ENCODE results near the gene ATRN.
A peak's percentile ranks its signal among the peaks of the same experiment; 100 is the strongest.

ATRN gene

DNA sequence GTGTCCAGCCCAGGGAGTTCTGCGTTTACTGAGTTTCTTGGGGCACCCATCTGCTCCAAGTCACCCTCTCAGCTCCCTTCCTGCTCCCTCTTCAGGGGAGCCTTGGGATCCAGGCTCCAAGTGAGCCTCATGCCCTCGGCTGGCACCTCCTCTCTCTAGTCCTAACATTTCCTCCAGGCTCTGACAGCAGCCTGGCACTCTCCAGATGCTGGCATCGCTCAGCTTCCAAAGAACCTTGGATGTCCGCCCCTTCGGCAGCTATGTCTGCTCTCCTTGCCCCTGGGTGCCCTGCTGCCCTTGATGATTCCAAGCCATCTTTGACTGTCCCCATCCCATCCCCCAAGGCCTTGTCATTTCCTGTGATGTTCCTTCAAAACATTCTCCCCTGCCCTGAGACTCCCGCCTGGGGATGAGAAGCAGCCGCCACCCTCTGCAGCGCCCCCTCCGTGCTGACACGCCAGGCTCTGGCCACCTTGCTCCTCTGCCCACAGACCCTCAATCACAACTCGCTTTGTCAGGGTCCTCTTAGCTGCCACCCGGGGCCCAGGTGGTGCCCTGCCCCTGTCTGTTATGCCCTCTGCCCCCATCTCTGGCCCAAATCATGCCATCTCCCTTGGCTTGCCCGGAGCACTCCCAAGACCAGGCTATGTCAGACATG, 199.0 kb downstream of the ATRN start:
- DNase-seq, result no peak
- no peak overlapping the region for H3K4me3 ChIP-seq (ENCODE audit: low read depth in 1 of 2, low read length in 2 of 2)
- peaks cover 22% of the 10 kb centered on the region for H4K20me1 ChIP-seq (ENCODE audit: insufficient read depth, low read length)
- H3K36me3 ChIP-seq (ENCODE audit: insufficient read depth, low read length), result no peaks in the 10 kb centered on the region
- ATAC-seq (ENCODE audit: insufficient read depth, low read depth), result no peak
- no peak for TF ChIP-seq EZH2 (IDR thresholded peaks at IDR 0.05; ENCODE audit: borderline replicate concordance, low read depth, low read length, severe bottlenecking)
- TF ChIP-seq, protein P1, sequence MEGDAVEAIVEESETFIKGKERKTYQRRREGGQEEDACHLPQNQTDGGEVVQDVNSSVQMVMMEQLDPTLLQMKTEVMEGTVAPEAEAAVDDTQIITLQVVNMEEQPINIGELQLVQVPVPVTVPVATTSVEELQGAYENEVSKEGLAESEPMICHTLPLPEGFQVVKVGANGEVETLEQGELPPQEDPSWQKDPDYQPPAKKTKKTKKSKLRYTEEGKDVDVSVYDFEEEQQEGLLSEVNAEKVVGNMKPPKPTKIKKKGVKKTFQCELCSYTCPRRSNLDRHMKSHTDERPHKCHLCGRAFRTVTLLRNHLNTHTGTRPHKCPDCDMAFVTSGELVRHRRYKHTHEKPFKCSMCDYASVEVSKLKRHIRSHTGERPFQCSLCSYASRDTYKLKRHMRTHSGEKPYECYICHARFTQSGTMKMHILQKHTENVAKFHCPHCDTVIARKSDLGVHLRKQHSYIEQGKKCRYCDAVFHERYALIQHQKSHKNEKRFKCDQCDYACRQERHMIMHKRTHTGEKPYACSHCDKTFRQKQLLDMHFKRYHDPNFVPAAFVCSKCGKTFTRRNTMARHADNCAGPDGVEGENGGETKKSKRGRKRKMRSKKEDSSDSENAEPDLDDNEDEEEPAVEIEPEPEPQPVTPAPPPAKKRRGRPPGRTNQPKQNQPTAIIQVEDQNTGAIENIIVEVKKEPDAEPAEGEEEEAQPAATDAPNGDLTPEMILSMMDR (IDR thresholded peaks at IDR 0.05; ENCODE audit: borderline replicate concordance, extremely low read depth, low read length, poor library complexity, severe bottlenecking), result no peak
- no peaks in the 10 kb centered on the region for H3K9me3 ChIP-seq (ENCODE audit: insufficient read depth, low read length, severe bottlenecking)
- H3K9ac ChIP-seq (ENCODE audit: low read depth, low read length), result no peak overlapping the region
- H3K4me1 ChIP-seq (ENCODE audit: insufficient read depth, low read length), result no peaks in the 10 kb centered on the region
- H3K79me2 ChIP-seq (ENCODE audit: insufficient read depth, low read length), result no peaks in the 10 kb centered on the region
- peaks cover 4% of the 10 kb centered on the region for H3K27me3 ChIP-seq (ENCODE audit: insufficient read depth, low read length, poor library complexity)
- no peak overlapping the region for H3K4me2 ChIP-seq (ENCODE audit: insufficient read depth, low read length)
- no peak overlapping the region for H2AFZ ChIP-seq (ENCODE audit: low read depth, low read length)
- H3K27ac ChIP-seq (ENCODE audit: low read length), result no peak overlapping the region

DNA sequence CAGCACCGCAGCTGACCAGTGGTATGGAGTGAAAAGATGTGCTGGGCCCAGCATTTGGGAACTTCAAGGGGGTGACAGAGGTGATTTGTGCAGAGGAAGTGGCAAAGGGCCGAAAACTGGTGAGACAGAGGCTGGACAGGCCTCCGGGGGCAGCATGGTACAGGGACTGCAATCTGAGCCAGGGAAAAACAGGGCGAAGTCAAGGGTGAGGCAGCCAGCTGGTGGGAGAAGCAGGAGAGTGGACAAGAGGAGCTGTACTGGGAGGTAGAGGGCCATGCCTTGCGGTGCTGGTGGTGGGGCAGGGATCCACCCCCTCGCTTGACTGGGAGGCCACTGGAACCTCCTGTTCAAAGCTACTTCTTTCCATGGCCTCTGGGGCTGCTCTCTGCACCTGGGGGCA, 199.7 kb downstream of the ATRN start:
- H3K4me3 ChIP-seq (ENCODE audit: low read depth in 1 of 2, low read length in 2 of 2), result no peak overlapping the region
- H3K79me2 ChIP-seq (ENCODE audit: insufficient read depth, low read length), result no peaks in the 10 kb centered on the region
- H2AFZ ChIP-seq (ENCODE audit: low read depth, low read length), result no peak overlapping the region
- DNase-seq, result no peak
- H3K4me1 ChIP-seq (ENCODE audit: insufficient read depth, low read length), result no peaks in the 10 kb centered on the region
- no peak overlapping the region for H3K27ac ChIP-seq (ENCODE audit: low read length)
- no peak overlapping the region for H3K9ac ChIP-seq (ENCODE audit: low read depth, low read length)
- peaks cover 4% of the 10 kb centered on the region for H3K27me3 ChIP-seq (ENCODE audit: insufficient read depth, low read length, poor library complexity)
- H3K9me3 ChIP-seq (ENCODE audit: insufficient read depth, low read length, severe bottlenecking), result no peaks in the 10 kb centered on the region
- peak; percentile 17; the same call in 1 of the 3 replicates for ATAC-seq (ENCODE audit: insufficient read depth, low read depth)
- no peaks in the 10 kb centered on the region for H3K36me3 ChIP-seq (ENCODE audit: insufficient read depth, low read length)
- no peak for TF ChIP-seq EZH2 (IDR thresholded peaks at IDR 0.05; ENCODE audit: borderline replicate concordance, low read depth, low read length, severe bottlenecking)
- TF ChIP-seq, protein P1 (IDR thresholded peaks at IDR 0.05; ENCODE audit: borderline replicate concordance, extremely low read depth, low read length, poor library complexity, severe bottlenecking), result peak; percentile 27
- H4K20me1 ChIP-seq (ENCODE audit: insufficient read depth, low read length), result peaks cover 25% of the 10 kb centered on the region
- H3K4me2 ChIP-seq (ENCODE audit: insufficient read depth, low read length), result no peak overlapping the region

DNA sequence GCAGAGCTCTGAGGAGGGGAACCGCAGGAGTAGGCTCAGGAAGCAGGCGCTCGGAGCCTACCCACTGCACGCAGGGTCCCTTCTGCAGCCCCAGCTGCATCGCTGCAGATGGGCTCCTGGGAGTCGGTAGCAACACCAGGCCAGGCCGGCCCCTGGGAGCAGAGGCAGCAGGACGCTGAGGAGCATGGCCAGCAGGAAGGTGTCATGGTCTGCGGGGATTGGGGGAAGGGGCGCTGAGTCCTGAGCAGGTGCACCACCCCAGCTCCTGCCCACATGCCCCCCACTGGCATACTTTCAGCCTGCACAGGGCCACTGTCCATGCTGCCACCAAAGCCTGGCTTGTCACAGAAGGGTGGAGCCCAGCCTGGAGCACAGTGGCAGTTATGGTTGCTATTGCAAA, 200.1 kb downstream of the ATRN start:
- Histone ChIP-seq H3K9me3 (ENCODE audit: insufficient read depth, low read length, severe bottlenecking) (no peaks in the 10 kb centered on the region), H3K36me3 (ENCODE audit: insufficient read depth, low read length) (no peaks in the 10 kb centered on the region), H3K4me1 (ENCODE audit: insufficient read depth, low read length) (no peaks in the 10 kb centered on the region), H2AFZ (ENCODE audit: low read depth, low read length) (no peak overlapping the region), H3K79me2 (ENCODE audit: insufficient read depth, low read length) (no peaks in the 10 kb centered on the region), H3K27ac (ENCODE audit: low read length) (no peak overlapping the region), H4K20me1 (ENCODE audit: insufficient read depth, low read length) (peaks cover 25% of the 10 kb centered on the region), H3K9ac (ENCODE audit: low read depth, low read length) (no peak overlapping the region), H3K4me2 (ENCODE audit: insufficient read depth, low read length) (no peak overlapping the region), H3K4me3 (ENCODE audit: low read depth in 1 of 2, low read length in 2 of 2) (no peak overlapping the region), H3K27me3 (ENCODE audit: insufficient read depth, low read length, poor library complexity) (peaks cover 4% of the 10 kb centered on the region)
- TF ChIP-seq, protein P1 (IDR thresholded peaks at IDR 0.05; ENCODE audit: borderline replicate concordance, extremely low read depth, low read length, poor library complexity, severe bottlenecking), result no peak
- TF ChIP-seq EZH2 (IDR thresholded peaks at IDR 0.05; ENCODE audit: borderline replicate concordance, low read depth, low read length, severe bottlenecking), result no peak
- ATAC-seq (ENCODE audit: insufficient read depth, low read depth), result no peak; the same call in 2 of the 3 replicates
- DNase-seq, result no peak
